ENCODE data around the gene GRK5. TPM values are rescaled to one million over a fixed set of nuclear protein-coding genes. Genes with fewer than 3 reads are reported as not detected.
"Not testable (repeated sequence)": the region's sequence is repeated elsewhere in the genome, so short reads cannot be mapped to it uniquely, and the experiment has no call there.

Gene GRK5
- polyA plus RNA-seq, 1 experiment, result 20.8 TPM

DNA sequence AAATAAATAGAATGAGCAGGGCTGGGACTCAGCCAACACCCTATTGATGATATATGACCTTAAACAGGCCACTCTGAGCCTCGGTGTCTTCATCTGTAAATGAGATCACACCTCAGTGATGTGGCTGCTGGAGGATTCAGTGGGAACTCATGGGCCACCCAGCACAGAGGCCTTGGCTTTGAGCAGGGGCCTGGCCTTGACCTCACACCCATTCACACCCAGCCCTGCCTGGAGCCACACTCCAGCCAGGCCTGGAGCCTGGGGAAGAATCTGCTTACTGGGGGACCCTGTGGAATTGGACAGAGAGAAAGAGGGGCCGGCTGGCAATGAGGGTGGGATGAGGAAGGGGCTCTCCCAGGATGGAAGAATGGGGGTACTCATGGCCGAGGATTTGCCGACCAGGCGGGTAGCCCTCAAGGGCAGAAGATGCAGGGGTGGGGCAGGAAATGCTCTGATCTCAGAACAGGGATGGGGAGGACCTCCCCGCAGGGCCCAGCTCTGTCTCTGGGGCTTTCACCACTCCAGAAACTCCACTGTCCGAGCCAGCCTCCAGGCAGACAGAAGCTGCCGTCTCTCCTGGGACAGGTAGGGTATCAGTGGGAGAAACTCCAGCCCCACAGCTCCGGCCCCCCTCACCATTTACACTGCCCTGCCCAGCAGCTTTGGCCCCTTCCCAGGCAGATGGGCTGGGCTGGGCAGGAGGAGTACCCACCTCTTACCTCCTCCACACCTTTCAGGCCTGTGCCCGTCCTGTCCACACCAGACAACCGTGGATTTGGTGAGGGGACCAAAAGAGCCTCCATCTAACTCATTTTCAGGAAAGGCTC, 253.2 kb downstream of the GRK5 start:
- POLR2A ChIA-PET, result no interaction called here
- CTCF ChIA-PET, result interaction anchor here (1.1 to 2.5 kb wide), 2 partner anchors 11 to 16 kb away, joined by 3 to 12 read pairs; no protein-coding TSS in a partner anchor
- no peak for TF ChIP-seq CTCF (IDR thresholded peaks at IDR 0.05; ENCODE audit: insufficient read depth, low read depth, low read length)
- no peak for DNase-seq (ENCODE audit: low read depth)
- no peaks in the 10 kb centered on the region for H3K27me3 ChIP-seq (ENCODE audit: control insufficient read depth, insufficient read depth, low read length)
- H3K4me3 ChIP-seq (ENCODE audit: low read depth, low read length), result no peak overlapping the region
- H3K36me3 ChIP-seq (ENCODE audit: control insufficient read depth, insufficient read depth, low read length), result peaks cover 3% of the 10 kb centered on the region; the same call in 1 of the 2 replicates

- ChIA-PET POLR2A (no interaction called here), CTCF (no interaction called here)
- Histone ChIP-seq H3K36me3 (ENCODE audit: control insufficient read depth, insufficient read depth, low read length) (no peaks in the 10 kb centered on the region; the same call in 1 of the 2 replicates), H3K27me3 (ENCODE audit: control insufficient read depth, insufficient read depth, low read length) (peaks cover 3% of the 10 kb centered on the region), H3K4me3 (ENCODE audit: low read depth, low read length) (no peak overlapping the region)
- no peak for TF ChIP-seq CTCF (IDR thresholded peaks at IDR 0.05; ENCODE audit: insufficient read depth, low read depth, low read length)
- DNase-seq (ENCODE audit: low read depth), result no peak
These were observed 254.0 kb downstream of the GRK5 start for GRCh38 chr10:119461380-119461779.

GRCh38 chr10:119461923-119462322, 254.6 kb downstream of the GRK5 start:
- no peak overlapping the region for H3K4me3 ChIP-seq (ENCODE audit: low read depth, low read length)
- H3K36me3 ChIP-seq (ENCODE audit: control insufficient read depth, insufficient read depth, low read length), result no peaks in the 10 kb centered on the region; the same call in 1 of the 2 replicates
- no peak for TF ChIP-seq CTCF (IDR thresholded peaks at IDR 0.05; ENCODE audit: insufficient read depth, low read depth, low read length)
- POLR2A ChIA-PET, result no interaction called here
- no peak for DNase-seq (ENCODE audit: low read depth)
- H3K27me3 ChIP-seq (ENCODE audit: control insufficient read depth, insufficient read depth, low read length), result peaks cover 6% of the 10 kb centered on the region
- CTCF ChIA-PET, result no interaction called here

GRCh38 chr10:119462773-119463172, 255.4 kb downstream of the GRK5 start:
- Histone ChIP-seq H3K36me3 (ENCODE audit: control insufficient read depth, insufficient read depth, low read length) (no peaks in the 10 kb centered on the region; the same call in 1 of the 2 replicates), H3K4me3 (ENCODE audit: low read depth, low read length) (no peak overlapping the region), H3K27me3 (ENCODE audit: control insufficient read depth, insufficient read depth, low read length) (peaks cover 6% of the 10 kb centered on the region)
- DNase-seq (ENCODE audit: low read depth), result no peak
- POLR2A ChIA-PET, result no interaction called here
- TF ChIP-seq CTCF (IDR thresholded peaks at IDR 0.05; ENCODE audit: insufficient read depth, low read depth, low read length), result no peak
- CTCF ChIA-PET, result no interaction called here

DNA sequence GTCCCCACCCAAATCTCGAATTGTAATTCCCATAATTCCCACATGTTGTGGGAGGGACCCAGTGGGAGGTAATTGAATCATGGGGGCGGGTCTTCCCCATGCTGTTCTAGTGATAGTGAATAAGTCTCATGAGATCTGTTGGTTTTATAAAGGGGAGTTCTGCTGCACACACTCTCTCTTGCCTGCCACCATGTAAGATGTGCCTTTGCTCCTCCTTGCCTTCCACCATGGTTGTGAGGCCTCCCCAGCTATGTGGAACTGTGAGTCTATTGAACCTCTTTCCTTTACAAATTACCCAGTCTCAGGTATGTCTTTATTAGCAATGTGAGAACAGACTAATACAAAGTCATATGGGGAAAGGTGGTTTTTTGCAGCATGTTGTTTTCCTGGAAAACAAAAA, 255.8 kb downstream of the GRK5 start:
- H3K4me3 ChIP-seq (ENCODE audit: low read depth, low read length); H3K36me3 ChIP-seq (ENCODE audit: control insufficient read depth, insufficient read depth, low read length); H3K27me3 ChIP-seq (ENCODE audit: control insufficient read depth, insufficient read depth, low read length); DNase-seq (ENCODE audit: low read depth); CTCF ChIA-PET; POLR2A ChIA-PET: not testable (repeated sequence)

DNA sequence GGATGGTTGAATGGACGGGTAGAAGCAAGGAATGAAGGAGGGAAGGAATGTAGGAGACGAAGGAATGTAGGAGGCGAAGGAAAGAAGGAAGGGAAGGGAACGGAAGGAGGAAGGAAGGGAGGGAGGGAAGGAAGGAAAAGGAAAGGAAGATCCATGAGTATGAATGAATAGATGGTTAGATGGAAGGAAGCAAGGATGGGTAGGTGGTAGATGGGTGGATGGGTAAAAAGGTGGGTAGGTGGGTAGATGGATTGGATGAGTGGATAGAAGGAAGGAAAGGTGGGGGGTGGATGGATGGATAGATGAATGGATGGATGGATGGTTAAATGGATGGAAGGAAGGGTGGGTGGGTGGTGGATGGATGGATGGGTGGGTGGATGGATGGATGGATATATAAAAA, 257.7 kb downstream of the GRK5 start:
- TF ChIP-seq CTCF (IDR thresholded peaks at IDR 0.05; ENCODE audit: insufficient read depth, low read depth, low read length), result no peak
- no peak overlapping the region for H3K4me3 ChIP-seq (ENCODE audit: low read depth, low read length)
- ChIA-PET POLR2A (no interaction called here), CTCF (no interaction called here)
- no peak for DNase-seq (ENCODE audit: low read depth)
- no peaks in the 10 kb centered on the region for H3K36me3 ChIP-seq (ENCODE audit: control insufficient read depth, insufficient read depth, low read length)
- peaks cover 6% of the 10 kb centered on the region for H3K27me3 ChIP-seq (ENCODE audit: control insufficient read depth, insufficient read depth, low read length)

Data from BJ (cell line).